NOMO-1 (cell line): ENCODE results near the gene OR13J1.
A peak's percentile ranks its signal among the peaks of the same experiment; 100 is the strongest.

ENCODE experiments used
- DNase-seq, 2 experiments: peaks; one replicate each; lab custom pipeline; 2025; ENCODE audit not compliant: unreplicated experiment in 2 of 2; lab: John Stamatoyannopoulos, UW

The OR13J1 gene

GRCh38 chr9:35836595-35836994, 33.6 kb downstream of the OR13J1 start:
- DNase-seq, result no peak

DNA sequence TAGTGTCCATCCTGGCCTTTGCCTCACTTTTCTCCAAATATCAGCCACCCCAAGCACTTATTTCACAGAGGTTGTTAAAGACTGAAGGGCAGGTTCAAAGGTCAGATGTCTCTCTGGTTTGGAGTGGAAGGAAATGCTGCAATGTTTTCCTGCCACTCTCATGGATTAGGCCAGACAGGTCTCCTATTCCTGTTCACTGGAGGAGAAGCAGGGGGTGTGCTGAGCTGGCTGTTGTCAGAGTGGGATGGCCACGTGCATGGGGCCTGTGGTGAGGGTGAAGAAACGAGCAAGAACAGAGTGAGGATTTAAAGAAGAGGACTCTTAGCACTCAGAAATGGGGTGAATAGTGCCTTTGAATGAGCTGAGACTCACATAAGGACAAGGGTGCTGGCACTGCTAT, 34.4 kb downstream of the OR13J1 start:
- no peak for DNase-seq

DNA sequence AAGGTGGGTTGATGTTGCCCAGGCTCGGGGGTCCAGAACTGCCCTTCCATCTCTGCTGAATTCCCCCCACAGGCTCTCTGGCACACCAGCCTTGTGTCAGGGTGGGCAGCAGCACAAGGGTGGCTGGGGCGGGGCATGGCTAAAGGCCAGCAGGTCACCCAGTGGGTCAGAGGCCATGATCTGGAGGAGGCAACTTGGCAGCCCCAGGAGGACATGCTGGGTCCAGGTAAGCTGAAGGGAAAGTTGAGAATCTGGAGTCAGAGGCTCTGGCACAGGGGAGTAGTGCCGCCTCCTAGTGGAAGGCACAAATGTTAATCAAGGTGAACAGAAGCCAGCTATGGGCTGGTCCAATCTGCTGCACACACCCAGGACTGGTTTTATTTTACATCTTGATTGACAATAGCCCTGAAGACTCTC, 35.0 kb downstream of the OR13J1 start:
- DNase-seq, result no peak

- no peak for DNase-seq
These were observed 35.7 kb downstream of the OR13J1 start for GRCh38 chr9:35834260-35835215.

DNA sequence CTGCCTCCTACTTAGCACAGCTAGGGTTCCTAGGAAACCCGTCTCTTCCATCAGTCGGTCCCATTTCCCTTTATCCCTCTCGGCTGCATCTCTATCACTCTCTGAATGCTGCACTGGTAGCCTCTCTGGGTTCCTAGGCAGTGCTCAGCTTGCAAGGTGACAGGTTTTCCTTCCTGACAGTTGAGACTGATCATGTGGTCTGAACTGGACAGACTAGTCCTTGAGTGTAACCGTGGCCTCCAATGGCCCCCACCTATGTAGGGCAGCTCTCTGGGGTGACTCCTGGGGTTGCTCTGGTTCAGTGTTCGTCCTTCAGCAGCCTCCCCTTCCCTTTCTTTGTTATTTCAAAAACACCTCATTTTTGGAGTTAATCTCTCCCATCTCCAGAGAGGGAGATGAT, 37.4 kb downstream of the OR13J1 start:
- no peak for DNase-seq

- DNase-seq, result no peak
These were observed 39.2 kb downstream of the OR13J1 start for GRCh38 chr9:35831040-35831439.

DNA sequence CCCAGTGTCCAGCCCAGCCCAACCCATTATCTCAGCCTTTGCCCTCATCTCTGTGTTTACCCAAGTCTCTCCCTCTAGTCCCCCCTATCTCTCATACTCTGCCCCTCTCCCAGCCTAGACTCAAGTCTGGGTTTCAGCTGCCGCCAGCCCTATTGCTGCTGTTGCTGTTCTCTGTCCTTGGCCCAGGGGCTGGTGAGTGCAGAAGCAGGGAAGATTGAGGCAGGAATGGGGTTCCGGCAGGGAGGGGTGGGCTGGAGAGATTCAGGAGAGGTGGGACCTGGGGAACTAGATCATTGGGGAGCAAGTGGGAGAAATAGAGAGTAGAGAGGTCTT, 40.5 kb downstream of the OR13J1 start:
- no peak for DNase-seq

DNA sequence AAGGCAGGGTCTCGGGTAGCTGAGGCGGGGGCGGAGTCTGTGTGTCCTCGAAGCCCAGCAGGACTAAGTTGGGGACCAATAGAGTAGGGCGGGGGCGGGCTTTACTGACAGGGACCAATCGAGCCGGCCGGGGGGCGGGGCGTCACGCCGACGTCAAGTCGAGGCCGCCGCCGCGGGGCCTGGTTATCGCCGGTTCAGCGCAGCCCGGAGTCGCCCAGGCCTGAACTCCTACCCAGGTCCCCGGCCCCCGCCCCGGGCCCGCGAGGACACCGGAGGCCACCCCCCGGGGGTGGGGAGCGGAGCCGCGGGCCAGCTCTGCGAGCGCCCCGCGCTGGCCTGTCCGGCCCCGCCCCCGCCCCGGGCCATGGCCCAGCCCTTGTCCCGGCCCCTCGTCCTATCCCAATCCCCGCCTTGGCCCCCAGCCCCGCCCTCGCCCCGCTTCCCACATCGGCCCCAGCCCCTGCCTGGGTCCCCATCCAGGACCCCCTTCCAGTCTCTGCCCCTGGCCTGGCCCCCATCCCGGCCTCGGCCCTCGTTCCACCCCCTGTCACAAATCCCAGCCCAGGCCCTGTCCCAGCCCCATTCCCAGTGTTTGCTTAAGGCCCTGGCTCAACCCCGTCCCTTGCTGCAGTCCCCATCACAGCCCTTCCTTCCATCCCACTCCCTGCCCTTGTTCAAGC, 41.0 kb downstream of the OR13J1 start, which contains the start of gene TMEM8B:
Gene TMEM8B (plus strand): TSS at position 145 of the 680 bp plus-strand sequence. CDS start 220 bp downstream, at position 365.
- DNase-seq, result peak; percentile 86 to 93

DNA sequence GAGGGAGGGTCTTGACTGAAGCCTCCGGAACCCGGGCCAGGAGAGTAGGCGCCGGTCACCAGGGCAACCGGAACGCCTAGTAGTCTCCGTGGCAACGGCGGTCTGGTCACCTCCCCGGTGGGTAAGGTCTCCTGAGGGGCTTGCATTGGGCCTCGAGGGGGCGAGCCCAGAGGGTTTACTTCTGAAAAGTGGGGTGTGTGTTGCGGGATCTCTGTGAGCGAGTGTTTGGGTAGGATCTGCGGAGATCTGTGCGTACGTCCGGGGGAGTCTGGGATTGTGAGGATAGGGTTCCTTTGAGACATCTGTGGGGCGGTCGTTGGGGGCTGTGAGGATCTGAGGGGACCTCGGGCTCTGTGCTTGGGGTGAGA, 41.5 kb downstream of the OR13J1 start, which contains the start of gene FAM221B:
Gene FAM221B (minus strand): TSS at position 17 of the 368 bp plus-strand sequence. CDS start 2,571 bp downstream, outside the sequence.
- DNase-seq, result peak in 1 of 2 experiments; percentile 29

- no peak for DNase-seq
These were observed 42.7 kb downstream of the OR13J1 start for GRCh38 chr9:35827486-35827885.

DNA sequence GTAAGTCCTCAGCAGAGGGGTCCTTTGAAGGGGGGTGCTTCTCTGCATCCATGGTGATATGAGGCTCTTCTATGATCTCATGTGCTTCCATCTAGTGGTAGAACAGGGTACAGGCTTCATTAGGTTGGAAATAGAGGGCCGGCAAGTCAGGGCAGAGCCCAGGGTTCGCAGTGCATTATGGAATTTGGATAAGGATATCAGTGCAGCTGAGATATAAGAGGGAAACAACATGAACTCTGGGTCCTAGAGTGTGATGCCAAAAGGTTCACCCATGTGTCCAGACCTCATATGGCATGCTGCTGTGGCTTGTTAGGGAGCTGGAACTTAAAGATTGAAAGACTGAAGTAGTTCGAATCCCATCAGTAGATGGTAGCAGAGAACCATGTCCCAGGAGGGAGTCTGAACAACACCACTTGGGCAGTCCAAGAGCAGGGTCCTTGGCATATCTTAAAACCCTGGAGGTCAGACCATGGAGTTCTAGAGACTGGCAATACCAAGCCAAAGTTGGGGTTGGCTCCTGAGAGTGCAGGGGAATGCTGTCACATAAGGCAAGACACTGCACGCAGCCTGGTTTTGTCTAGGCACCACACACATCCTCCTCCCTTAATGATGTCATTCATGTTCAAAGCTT, 44.0 kb downstream of the OR13J1 start:
- peak; percentile 56 to 91 for DNase-seq

DNA sequence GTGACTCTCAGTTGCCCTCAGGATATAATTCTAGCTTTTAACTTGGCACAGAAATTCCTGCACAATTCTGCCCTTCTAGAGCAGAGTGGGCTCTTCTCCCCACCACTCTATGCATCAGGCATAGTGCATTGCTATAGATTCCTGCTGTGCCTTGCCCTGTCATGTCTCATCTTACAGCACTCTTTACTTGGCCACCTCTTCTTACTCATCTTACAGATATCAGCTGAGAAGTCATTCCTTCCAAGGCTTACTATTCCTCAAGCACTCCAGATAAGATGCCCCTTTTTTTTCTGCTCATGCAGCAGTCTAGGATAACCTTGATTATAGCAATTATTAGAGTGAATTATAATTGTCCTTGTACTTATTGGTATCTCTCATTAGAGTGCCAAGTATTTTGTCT, 47.3 kb downstream of the OR13J1 start:
- DNase-seq, result no peak

- no peak for DNase-seq
These were observed 50.1 kb downstream of the OR13J1 start for GRCh38 chr9:35820076-35820475.
